ENCODE results near the gene SPDYE1.
"Not testable (repeated sequence)": the region's sequence is repeated elsewhere in the genome, so short reads cannot be mapped to it uniquely, and the experiment has no call there.

Gene SPDYE1, protein sequence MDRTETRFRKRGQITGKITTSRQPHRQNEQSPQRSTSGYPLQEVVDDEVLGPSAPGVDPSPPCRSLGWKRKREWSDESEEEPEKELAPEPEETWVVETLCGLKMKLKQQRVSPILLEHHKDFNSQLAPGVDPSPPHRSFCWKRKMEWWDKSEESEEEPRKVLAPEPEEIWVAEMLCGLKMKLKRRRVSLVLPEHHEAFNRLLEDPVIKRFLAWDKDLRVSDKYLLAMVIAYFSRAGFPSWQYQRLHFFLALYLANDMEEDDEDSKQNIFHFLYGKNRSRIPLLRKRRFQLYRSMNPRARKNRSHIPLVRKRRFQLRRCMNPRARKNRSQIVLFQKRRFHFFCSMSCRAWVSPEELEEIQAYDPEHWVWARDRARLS

DNA sequence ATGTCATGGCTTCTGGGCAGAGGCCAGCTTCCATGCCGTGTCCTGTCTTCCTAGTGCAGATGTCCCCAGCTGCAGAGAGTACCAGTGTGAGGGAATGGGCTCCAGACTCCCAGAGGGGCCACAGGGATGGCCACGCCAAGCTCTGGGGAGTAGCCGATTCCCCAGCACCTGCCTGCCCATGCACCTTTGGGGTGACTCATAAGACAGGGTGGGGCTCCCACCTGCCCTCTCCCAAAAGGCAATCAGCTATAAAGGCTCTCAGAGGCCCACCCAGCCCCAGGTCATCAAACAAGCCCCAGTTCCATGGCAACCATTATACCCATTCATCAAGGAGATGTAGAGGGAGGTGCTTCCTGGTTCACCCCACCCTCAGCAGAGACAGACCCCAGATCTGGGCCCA is at the start of gene SPDYE1:
Gene SPDYE1 (plus strand): TSS at position 366 of the 400 bp plus-strand sequence. CDS start 2,053 bp downstream, outside the sequence.
- not testable (repeated sequence) for H3K4me3 ChIP-seq; DNase-seq (ENCODE audit: low spot score); H3K27ac ChIP-seq

- H3K27ac ChIP-seq: no peak overlapping the region
- TF ChIP-seq CTCF (IDR thresholded peaks at IDR 0.05): no peak
These were observed 45.7 kb upstream of the SPDYE1 start for GRCh38 chr7:43952028-43952427.

DNA sequence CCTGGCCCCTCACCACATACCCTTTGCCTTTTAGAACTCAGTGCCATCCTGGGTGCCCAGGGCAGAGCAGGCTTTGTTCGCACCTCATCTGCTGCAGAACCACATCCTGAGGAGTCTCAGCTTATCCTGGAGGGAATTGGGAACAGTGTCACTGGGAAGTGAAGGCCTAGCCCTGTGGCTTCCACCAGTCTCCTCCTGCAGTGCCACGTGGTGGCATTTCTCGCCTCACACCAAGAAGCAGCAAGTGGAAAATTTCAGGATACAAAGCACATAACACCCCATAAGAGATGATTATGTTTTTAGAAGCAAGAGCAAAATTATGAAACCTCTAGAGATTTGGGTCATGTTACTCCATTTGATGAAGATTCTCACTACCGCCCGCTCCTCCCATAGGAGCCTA is 44.6 kb upstream of the SPDYE1 start:
- no peak for TF ChIP-seq CTCF (IDR thresholded peaks at IDR 0.05)
- no peak for DNase-seq (ENCODE audit: low spot score)
- Histone ChIP-seq H3K27ac (no peak overlapping the region), H3K4me3 (no peak overlapping the region)

More at GRCh38 chr7:43952028-43952427, 45.7 kb upstream of the SPDYE1 start:
- DNase-seq (ENCODE audit: low spot score): no peak
- no peak overlapping the region for H3K4me3 ChIP-seq

GRCh38 chr7:43954524-43955228 is 43.0 kb upstream of the SPDYE1 start:
- Histone ChIP-seq H3K27ac (no peak overlapping the region), H3K4me3 (no peak overlapping the region)
- DNase-seq (ENCODE audit: low spot score): no peak
- no peak for TF ChIP-seq CTCF (IDR thresholded peaks at IDR 0.05)

GRCh38 chr7:43956027-43956426 is 41.7 kb upstream of the SPDYE1 start:
- Histone ChIP-seq H3K27ac (no peak overlapping the region), H3K4me3 (no peak overlapping the region)
- no peak for TF ChIP-seq CTCF (IDR thresholded peaks at IDR 0.05)
- no peak for DNase-seq (ENCODE audit: low spot score)

DNA sequence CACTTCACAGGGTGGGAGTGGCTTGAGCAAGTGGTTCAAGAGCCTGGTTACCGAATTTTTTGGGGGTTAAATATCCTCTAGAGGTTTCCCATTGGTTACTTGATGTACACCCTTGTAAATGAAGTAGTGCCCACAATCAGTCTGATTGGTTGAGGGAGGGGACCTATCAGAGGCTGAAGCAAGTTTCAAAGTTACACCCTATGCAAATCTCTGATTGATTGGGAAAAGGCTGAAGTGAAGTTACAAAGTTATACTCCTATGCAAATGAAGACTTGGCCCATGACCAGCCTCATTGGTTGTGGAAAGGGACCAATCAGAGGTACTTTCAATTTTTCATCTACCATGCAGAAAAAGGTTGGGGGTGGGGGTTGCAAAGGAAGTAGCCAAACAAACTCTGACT is 36.8 kb upstream of the SPDYE1 start:
- no peak for TF ChIP-seq CTCF (IDR thresholded peaks at IDR 0.05)
- DNase-seq (ENCODE audit: low spot score): no peak
- H3K27ac ChIP-seq: no peak overlapping the region
- H3K4me3 ChIP-seq: no peak overlapping the region

- not testable (repeated sequence) for H3K27ac ChIP-seq; H3K4me3 ChIP-seq; DNase-seq (ENCODE audit: low spot score)
These were observed 31.3 kb upstream of the SPDYE1 start for GRCh38 chr7:43966392-43966791.

DNA sequence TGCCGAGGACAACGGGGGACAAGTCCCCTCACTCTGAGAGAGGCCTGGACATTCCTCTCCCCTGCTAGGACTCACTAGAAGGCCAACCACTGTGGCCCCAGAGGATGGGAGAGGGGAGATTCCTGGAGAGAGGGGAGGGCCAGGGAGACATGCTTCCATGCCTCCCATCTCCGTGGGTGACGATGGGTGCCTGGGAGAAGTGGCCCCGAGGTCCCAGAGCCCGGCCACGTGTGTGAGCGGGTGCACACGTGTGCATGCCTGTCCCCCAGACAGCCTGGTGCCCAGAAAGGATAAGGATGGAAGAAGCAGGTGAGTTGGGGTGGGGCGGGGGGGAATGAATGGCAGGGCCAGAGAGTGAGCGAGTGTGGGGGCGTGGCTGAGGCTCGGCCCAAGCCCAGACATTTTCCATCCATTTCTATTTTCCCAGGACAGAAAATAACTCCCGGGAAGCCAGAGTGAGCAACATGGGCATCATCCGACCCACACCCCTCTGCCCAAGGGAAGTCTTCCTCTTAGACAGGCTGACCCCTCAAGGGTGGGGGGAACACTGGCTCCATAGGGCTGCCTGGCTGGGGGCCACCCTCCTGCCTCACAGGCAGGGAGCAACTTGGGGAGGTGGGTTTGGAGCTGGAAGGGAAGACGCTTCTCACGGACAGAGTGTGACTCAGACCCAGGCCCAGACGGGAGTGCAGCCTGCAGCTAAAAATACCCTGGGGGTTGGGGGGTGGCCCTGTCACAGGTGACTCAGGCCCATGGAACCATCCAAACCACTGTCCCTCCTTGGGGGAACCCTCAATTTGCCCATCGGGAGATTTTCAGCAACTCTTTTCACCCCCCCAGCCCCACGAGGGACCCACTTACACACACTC is 29.3 kb upstream of the SPDYE1 start:
- H3K27ac ChIP-seq; DNase-seq (ENCODE audit: low spot score); H3K4me3 ChIP-seq: not testable (repeated sequence)

- H3K27ac ChIP-seq; H3K4me3 ChIP-seq; DNase-seq (ENCODE audit: low spot score): not testable (repeated sequence)
These were observed 28.1 kb upstream of the SPDYE1 start for GRCh38 chr7:43969586-43969985.

DNA sequence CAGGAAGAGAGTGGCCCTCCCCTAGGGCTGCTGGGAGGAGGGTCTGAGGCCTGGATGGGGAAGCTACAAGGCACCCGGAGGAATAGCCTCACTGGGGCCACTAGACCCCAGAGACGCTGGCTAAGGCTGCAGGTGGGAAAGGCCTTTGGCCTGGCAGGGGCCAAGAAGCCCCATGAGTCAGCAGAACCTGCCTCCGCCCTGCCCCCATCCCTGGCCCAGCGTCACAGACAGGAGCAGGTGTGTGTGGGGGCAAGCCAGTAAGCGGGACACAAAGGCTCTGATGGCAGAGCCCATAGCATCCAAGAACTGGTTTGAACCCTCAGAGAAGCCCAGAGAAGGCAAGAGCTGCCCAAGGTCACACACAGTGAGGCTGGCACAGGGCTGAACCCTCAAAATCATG is 27.0 kb upstream of the SPDYE1 start:
- not testable (repeated sequence) for H3K4me3 ChIP-seq; DNase-seq (ENCODE audit: low spot score)

GRCh38 chr7:43974033-43974573 is 23.6 kb upstream of the SPDYE1 start:
- H3K4me3 ChIP-seq; DNase-seq (ENCODE audit: low spot score); H3K27ac ChIP-seq: not testable (repeated sequence)

More for the DNA sequence above, 27.0 kb upstream of the SPDYE1 start:
- not testable (repeated sequence) for H3K27ac ChIP-seq

All from coronary artery (tissue), 2 donors.